GM19328 (cell line): ENCODE data around the gene SF3B5.
"Not testable (repeated sequence)": the region's sequence is repeated elsewhere in the genome, so short reads cannot be mapped to it uniquely, and the experiment has no call there.

Experiments used
- ATAC-seq: cut with Tn5 transposase; IDR thresholded peaks from one replicate; pipeline ENCODE4 v1.9.1; 2021; ENCODE audit warnings: mild to moderate bottlenecking, moderate library complexity; ENCODE audit not compliant: unreplicated experiment

SF3B5 gene

GRCh38 chr6:144095134-144096002 lies at the start of gene SF3B5:
Gene SF3B5, minus strand, starts transcription at chr6:144095573. Its CDS starts 76 bp downstream, at chr6:144095497.
- peak; percentile 90 for ATAC-seq

- ATAC-seq, result no peak
Measured at GRCh38 chr6:144144996-144145395, 49.6 kb upstream of the SF3B5 start.

DNA sequence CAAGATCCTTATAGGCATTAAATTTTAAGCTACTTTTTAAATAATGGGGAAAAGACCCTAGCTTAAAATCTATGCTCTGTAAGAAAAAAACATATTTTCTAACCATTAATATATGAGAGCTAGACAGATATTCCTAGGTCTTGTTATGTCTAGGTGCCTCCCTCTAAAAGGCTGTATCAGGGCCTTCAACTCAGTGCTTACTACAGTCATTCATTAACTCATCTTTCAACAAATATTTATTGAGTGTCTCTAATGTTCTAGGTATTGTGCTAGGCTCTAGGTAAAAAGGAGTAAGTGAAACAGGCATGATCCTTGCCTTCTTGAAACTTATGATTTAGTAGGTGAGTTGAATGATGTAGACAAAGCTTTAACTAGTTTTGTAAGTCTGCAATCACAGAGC lies 48.5 kb upstream of the SF3B5 start:
- no peak for ATAC-seq

- ATAC-seq, result no peak
Measured at GRCh38 chr6:144143106-144143505, 47.7 kb upstream of the SF3B5 start.

DNA sequence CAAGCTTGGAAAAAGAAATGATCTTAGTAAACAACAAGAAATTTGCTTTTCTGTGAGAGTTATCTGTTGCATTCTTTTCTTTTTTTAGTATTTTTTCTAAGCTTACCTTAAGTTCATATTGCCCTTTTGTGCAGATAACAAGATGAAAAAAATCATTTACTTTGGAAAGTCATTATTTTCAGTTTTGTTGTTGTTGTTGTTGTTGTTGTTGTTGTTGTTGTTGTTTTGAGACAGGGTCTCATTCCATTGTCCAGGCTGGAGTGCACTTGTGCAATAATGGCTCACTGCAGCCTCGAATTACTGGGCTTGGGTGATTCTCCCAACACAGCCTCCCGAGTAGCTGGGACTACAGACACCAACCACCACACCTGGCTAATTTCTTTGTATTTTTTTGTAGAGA lies 46.1 kb upstream of the SF3B5 start:
- no peak for ATAC-seq

GRCh38 chr6:144140867-144141266 lies 45.5 kb upstream of the SF3B5 start:
- peak; percentile 72 for ATAC-seq

GRCh38 chr6:144139817-144140216 lies 44.4 kb upstream of the SF3B5 start:
- ATAC-seq, result no peak

DNA sequence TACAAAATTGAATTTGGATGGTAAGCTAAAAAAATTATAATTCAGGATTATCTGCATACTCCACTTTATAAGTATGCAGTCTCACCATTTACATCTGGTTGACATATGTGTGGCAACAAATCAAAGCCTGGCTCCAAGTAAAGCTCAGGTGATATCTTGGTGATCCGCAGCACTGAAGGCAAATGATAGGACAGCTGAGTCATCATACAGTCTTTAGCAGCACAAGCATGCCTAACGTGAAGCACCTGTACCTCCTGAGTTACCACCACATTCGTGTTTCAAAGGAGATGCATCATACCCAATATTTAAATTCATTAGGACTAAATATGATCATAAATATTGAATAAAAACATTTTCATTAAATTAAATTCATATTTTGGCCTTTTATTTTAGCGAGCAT lies 43.2 kb upstream of the SF3B5 start:
- ATAC-seq, result no peak

DNA sequence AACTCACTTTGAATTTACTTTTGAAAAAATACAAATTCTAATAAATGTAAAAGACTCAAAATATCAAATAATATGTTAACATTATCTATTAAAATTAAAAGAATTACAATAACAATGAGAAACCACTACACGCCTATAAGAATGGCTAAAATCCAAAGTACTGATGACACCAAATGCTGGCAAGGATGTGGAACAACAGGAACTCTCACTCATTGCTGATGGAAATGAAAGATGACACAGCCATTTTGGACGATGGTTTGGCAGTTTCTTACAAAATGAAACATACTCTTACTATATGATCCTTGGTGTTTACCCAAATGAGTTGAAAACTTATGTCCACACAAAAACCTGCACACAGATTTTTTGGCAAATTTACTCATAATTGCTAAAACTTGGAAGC lies 39.4 kb upstream of the SF3B5 start:
- ATAC-seq, result no peak

DNA sequence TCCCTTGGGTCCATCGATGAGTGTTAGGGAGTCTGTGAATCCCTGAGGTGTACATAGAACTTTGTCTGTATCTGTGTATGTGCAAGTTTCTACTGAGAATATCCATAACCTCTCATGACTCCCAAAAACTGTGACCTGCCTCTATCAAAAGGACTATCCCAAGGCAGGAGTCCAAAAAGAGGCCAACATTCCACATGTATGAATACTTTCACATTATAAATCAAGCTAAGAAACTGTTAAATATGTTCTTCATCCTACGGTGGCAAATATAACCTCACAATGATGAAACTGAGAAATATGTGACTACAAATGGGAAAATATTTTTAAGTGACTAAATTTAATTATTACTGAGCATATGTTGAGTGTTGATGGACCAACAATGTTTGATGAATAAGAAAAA lies 38.8 kb upstream of the SF3B5 start:
- ATAC-seq, result no peak

DNA sequence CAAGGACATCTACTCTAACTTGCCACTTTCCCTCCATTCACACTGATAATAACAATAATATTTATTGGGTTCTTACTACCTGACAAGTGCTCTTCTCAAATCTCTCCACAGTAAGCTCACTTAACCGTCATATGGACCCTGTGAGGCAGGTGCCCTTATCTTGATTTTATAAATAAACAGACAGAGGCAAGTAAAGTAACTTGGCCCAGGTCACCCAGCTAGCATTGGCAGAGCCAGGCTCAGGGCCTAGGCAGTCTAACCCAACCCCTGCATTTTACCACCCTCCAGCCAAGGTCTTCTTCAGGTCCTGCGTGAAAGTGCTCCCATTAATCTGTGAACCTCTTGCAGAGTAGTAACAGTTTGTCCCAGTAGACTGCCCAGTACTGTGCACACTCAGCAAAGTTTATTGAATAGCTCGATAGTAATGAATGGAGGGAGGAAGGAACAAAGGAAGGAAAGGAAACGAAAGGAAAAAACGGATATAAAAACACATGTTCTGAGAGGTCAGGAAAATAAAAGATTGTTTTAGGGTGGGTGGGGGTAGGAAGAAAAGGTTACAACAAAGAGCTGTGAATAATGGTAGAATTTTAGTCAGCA lies 38.0 kb upstream of the SF3B5 start:
- ATAC-seq, result no peak

DNA sequence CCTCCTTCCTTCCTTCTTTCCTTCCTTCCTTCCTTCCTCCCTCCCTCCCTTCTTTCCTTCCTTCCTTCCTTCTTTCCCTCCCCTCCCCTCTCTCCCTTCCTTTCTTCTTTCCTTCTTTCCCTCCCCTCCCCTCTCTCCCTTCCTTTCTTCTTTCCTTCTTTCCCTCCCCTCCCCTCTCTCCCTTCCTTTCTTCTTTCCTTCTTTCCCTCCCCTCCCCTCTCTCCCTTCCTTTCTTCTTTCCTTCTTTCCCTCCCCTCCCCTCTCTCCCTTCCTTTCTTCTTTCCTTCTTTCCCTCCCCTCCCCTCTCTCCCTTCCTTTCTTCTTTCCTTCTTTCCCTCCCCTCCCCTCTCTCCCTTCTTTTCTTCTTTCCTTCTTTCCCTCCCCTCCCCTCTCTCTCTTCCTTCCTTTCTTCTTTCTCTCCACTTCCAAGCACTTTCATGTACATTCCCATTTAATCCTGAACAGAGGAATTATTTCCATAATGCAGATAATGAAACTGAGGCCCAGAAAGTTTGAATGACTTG lies 36.9 kb upstream of the SF3B5 start:
- ATAC-seq, result not testable (repeated sequence)

GRCh38 chr6:144131248-144131709 lies 35.9 kb upstream of the SF3B5 start:
- ATAC-seq, result no peak

GRCh38 chr6:144129469-144129868 lies 34.1 kb upstream of the SF3B5 start:
- ATAC-seq, result no peak

DNA sequence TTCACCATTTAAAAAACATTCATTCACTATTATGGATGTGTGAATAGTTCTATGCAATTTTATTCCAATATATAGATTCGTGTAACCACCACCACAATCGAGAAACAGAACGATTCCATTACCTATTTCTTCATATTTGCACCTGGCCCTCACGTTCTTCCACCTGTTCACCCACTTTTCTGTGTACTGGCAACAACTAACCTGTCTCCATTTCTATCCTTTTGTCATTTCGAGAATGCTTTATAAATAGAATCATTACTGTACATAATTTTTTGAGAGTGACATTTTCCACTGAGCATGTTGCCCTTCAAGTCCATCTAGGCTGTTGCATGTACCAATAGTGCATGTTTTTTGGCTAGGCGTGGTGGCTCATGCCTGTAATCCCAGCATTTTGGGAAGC lies 31.7 kb upstream of the SF3B5 start:
- ATAC-seq, result no peak

GRCh38 chr6:144123836-144124235 lies 28.5 kb upstream of the SF3B5 start:
- no peak for ATAC-seq

DNA sequence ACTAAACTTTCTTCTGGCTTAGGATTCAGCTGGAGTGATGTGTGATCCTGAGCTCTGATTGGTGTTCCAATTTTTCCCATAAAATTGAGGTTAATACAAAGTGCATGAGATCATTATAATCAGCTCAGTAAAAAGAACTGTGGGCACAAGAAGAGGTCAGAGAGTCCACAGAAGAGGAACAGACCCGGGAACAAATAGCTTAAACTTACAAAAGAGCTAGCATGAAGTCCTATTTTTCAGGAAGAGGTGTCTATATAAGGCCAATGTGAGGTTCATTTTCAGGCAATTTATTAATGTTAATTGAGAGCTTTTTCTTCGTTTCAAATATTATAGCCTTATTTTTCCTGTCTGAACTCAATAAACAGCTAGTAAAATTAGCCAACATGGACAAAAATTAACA lies 28.0 kb upstream of the SF3B5 start:
- no peak for ATAC-seq

GRCh38 chr6:144122861-144123260 lies 27.5 kb upstream of the SF3B5 start:
- no peak for ATAC-seq

DNA sequence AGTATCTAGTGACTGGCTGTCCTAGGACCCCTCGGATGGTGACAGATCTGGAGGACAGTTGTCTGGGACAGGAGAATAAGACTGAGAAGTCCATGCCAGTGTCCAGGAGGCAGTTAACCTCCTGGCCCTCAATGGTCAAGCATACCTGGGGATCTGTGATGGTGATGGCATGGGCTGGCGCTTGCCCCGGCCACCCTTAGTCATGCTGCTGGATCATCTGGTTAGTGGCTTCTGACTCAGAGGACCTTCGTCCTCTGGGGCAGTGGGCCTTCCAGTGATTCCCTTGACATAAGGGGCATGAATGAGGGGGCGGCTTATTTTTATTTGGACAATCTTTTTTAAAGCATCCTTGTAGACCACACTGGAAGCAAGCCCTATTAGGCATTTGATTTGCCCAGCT lies 24.0 kb upstream of the SF3B5 start:
- no peak for ATAC-seq

- ATAC-seq, result no peak
Measured at GRCh38 chr6:144115219-144115618, 19.8 kb upstream of the SF3B5 start.

- no peak for ATAC-seq
Measured at GRCh38 chr6:144113366-144113765, 18.0 kb upstream of the SF3B5 start.

DNA sequence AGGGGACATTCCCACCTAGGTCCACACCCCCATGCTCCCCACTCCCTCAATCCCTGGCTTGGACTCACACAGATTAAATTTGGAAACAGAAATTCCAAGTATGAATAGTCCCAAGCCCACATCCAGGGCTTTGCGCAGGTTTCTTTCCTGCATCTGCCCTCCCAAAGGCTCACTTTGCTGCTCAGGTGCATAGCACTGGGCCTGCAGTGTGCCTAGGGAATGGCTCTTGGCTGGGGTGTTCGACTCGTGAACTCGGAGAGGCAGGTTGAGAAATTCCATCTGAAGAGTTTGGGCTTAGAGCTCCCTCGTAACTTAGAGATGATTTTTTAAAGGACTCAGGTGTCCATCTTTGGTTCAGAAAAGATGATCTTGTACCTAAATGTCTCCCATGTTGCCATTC lies 14.8 kb upstream of the SF3B5 start:
- no peak for ATAC-seq
